GM23338 (cell line): ENCODE measurements around the gene CCL14.

Experiments
- CREB1 ChIP-seq: fragments of 250-450 bp; sonication (Bioruptor Pico); IDR thresholded peaks from 2 replicates; pipeline ENCODE4 v1.5.0; 2020; ENCODE audit warnings: low read depth, mild to moderate bottlenecking, moderate library complexity
- POLR2AphosphoS5 ChIP-seq: IDR thresholded peaks from 2 replicates; pipeline ENCODE4 v1.6.1; 2016; ENCODE audit warnings: antibody characterized with exemption, low read depth
- TF ChIP-seq, protein P1 (sequence below), 2 experiments: fragments of 200-600 bp in 1 of 2; sonication (generic) in 1 of 2; conservative IDR thresholded peaks; 2 replicates each; pipeline versions ENCODE4 v1.5.1 to v1.6.1; 2016 to 2017; ENCODE audit warnings: antibody characterized with exemption in 2 of 2, low read depth in 2 of 2, mild to moderate bottlenecking in 2 of 2, moderate library complexity in 1 of 2

DNA sequence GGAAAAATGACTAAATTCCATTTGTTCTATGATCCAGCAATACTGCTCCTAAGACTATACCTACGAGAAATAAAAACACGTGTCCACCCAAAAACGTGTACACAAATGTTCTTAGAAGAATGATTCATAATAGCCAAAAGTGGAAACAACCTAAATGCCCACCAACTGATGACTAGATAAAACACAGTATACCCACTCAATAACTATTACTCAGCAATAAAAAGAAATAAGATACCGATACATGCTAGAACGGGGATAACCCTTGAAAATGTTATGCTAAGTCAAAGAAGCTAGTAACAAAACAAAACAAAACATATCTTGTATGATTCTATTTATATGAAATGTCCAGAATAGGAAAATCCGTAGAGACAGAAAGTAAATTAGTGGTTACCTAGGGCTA, 22.9 kb downstream of the CCL14 start:
- TF ChIP-seq, protein P1, sequence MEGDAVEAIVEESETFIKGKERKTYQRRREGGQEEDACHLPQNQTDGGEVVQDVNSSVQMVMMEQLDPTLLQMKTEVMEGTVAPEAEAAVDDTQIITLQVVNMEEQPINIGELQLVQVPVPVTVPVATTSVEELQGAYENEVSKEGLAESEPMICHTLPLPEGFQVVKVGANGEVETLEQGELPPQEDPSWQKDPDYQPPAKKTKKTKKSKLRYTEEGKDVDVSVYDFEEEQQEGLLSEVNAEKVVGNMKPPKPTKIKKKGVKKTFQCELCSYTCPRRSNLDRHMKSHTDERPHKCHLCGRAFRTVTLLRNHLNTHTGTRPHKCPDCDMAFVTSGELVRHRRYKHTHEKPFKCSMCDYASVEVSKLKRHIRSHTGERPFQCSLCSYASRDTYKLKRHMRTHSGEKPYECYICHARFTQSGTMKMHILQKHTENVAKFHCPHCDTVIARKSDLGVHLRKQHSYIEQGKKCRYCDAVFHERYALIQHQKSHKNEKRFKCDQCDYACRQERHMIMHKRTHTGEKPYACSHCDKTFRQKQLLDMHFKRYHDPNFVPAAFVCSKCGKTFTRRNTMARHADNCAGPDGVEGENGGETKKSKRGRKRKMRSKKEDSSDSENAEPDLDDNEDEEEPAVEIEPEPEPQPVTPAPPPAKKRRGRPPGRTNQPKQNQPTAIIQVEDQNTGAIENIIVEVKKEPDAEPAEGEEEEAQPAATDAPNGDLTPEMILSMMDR (conservative IDR thresholded peaks at IDR 0.05; ENCODE audit: low read depth in 2 of 2) = no peak
- no peak for TF ChIP-seq CREB1 (CRISPR knock-in tag)
- TF ChIP-seq POLR2AphosphoS5 = no peak
